Heart left ventricle (tissue), 16 donors: ENCODE results near the gene PCBP3. TPM values are rescaled to one million over a fixed set of nuclear protein-coding genes. Genes with fewer than 3 reads are reported as not detected.

Source experiments
- ATAC-seq, 4 donors: fragments of 200-7000 bp; cut with Tn5 transposase; one replicate each; pipeline ENCODE4 v1.9.1; 2020 to 2022; ENCODE audit warnings: moderate library complexity in 4 of 4, mild to moderate bottlenecking in 3 of 4, moderate number of reproducible peaks in 1 of 4
- DNase-seq, 5 donors: peaks; one replicate each; pipeline ENCODE4 v3.0.0-alpha.2; 2020
- H3K27ac ChIP-seq, 12 donors: fragments of 200-600 bp; sonication (generic) in 4 of 12; one replicate each; pipeline versions ENCODE4 v1.5.0 to v1.8.0; 2016 to 2022; ENCODE audit warnings: mild to moderate bottlenecking in 2 of 12
- H3K27me3 ChIP-seq, 9 donors: fragments of 200-600 bp; sonication (generic) in 2 of 9; one replicate each; pipeline versions ENCODE4 v1.5.1 to v1.8.0; 2016 to 2022; ENCODE audit warnings: mild to moderate bottlenecking in 3 of 9
- H3K36me3 ChIP-seq, 9 donors: fragments of 200-600 bp; sonication (generic) in 2 of 9; one replicate each; pipeline versions ENCODE4 v1.5.0 to v1.8.0; 2018 to 2022; ENCODE audit warnings: mild to moderate bottlenecking in 2 of 9
- H3K4me1 ChIP-seq, 12 donors: fragments of 200-600 bp; sonication (generic) in 4 of 12; one replicate each; pipeline versions ENCODE4 v1.5.0 to v1.8.0; 2016 to 2022; ENCODE audit warnings: mild to moderate bottlenecking in 3 of 12
- H3K4me3 ChIP-seq, 12 donors: fragments of 200-600 bp; sonication (generic) in 4 of 12; one replicate each; pipeline versions ENCODE4 v1.5.0 to v1.8.0; 2017 to 2022; ENCODE audit warnings: mild to moderate bottlenecking in 9 of 12, moderate library complexity in 4 of 12
- H3K9me3 ChIP-seq, 12 donors: fragments of 200-600 bp; sonication (generic) in 4 of 12; one replicate each; pipeline versions ENCODE4 v1.5.0 to v1.8.0; 2016 to 2022; ENCODE audit warnings: mild to moderate bottlenecking in 1 of 12
- CTCF ChIP-seq, 12 donors: fragments of 200-600 bp; sonication (generic) in 4 of 12; IDR thresholded peaks; one replicate each; pipeline versions ENCODE4 v1.5.0 to v1.8.0; 2018 to 2022; ENCODE audit warnings: antibody characterized with exemption in 12 of 12, mild to moderate bottlenecking in 5 of 12
- POLR2A ChIP-seq, 2 donors: fragments of 450-650 bp; IDR thresholded peaks; one replicate each; pipeline ENCODE4 v1.6.1; 2017; ENCODE audit warnings: antibody characterized with exemption in 2 of 2, mild to moderate bottlenecking in 2 of 2, moderate library complexity in 2 of 2
- WGBS, 4 donors: extraction: QIAGEN DNeasy Blood & Tissue Kit in 2 of 4; methylation state at CpG; one replicate each; pipeline versions ENCODE4 v1.1.5 to v1.1.7; 2013 to 2018; 5-methylcytosine and 5-hydroxymethylcytosine counted together
- intact Hi-C, 10 donors: fragments of 100-400 bp; cut with DNase I; formaldehyde crosslinking; loops; one replicate each; pipeline versions ENCODE4 v1.11.1 to v1.14.2; 2022
- polyA plus RNA-seq, 2 donors: library from polyadenylated mRNA; stranded (reverse); fragments of 200-250 nt; gene quantifications; one replicate each; pipeline ENCODE4 v1.2.3, GENCODE V29; 2013
- total RNA-seq, 9 donors: library from RNA; depleted of rRNA in 2 of 9; stranded (reverse); fragments of >200 nt in 2 of 9; fragmentation: NEBNext Ultra II Directional in 3 of 9; extraction: Animal tissue kit (Norgen Biotek cat#: 25700) in 3 of 9; gene quantifications; one replicate each; pipeline versions ENCODE4 v1.1.0 to v1.2.4, GENCODE V29; 2016 to 2023
- donor health status: ischemic (EF 13 %, LVEDD 7.1; RV severe dilation, severe dysfunction).
- donor health status: healthy with polysubstance abuse.
- donor health status: DM: no; HTN: yes; CAD: no.
- donor health status: DM: no; HTN: no; CAD: no.
- donor health status: ischemic (EF 25% LVEDD 6.9; RV normal size, moderate dysfunction).
- donor health status: ischemic (EF 25% LVEDD 5.7; RV mildly dilated, moderate dysfunction).
- donor health status: healthy.
- donor health status: DM: yes; HTN: yes; CAD: no.
- donor health status: ischemic (EF 35%, LVEDD 5.7; RV mildly dilated, moderate dysfunction).
- donor health status: nonischemic (EF 11% LVEDD 7.7; RV severe dilation, severe dysfunction).
- donor health status: DM: yes; HTN: yes; CAD: no.
- donor health status: PGD.
- donor health status: ischemic (EF 29% LVEDD 5.4; RV normal size, mild dysfunction).
- donor health status: nonischemic (EF 23%, LVEDD 6.1; RV moderate dilation, normal function).

Gene PCBP3
- total and polyA plus RNA-seq, 11 donors, result 0.72 to 11.4 (median 2.5) TPM; not detected in 1

- Histone ChIP-seq H3K4me1 (peaks cover 0 to 44% (median 9%) of the 10 kb centered on the region in 12 donors), H3K9me3 (no peaks in the 10 kb centered on the region), H3K27me3 (no peaks in the 10 kb centered on the region), H3K27ac (peak overlapping the region in 4 of 12 donors; percentile 35 to 50 (median 44)), H3K36me3 (no peaks in the 10 kb centered on the region), H3K4me3 (no peak overlapping the region)
- TF ChIP-seq POLR2A (IDR thresholded peaks at IDR 0.05), result no peak
- no peak for TF ChIP-seq CTCF (IDR thresholded peaks at IDR 0.05)
- ATAC-seq, result no peak
- 63 to 77% (median 72%) methylated on average over 10 to 11 of the region's 11 CpGs for WGBS, 4 donors
- DNase-seq, result peak in 2 of 5 donors; percentile 17 to 19
- intact Hi-C loops, result no loop called here
These were observed 249.6 kb downstream of the PCBP3 start for GRCh38 chr21:45892916-45893739.

GRCh38 chr21:45893740-45894449 lies 250.4 kb downstream of the PCBP3 start:
- Histone ChIP-seq H3K27me3 (no peaks in the 10 kb centered on the region), H3K36me3 (no peaks in the 10 kb centered on the region), H3K27ac (peak overlapping the region in 7 of 12 donors; percentile 11 to 50 (median 42)), H3K9me3 (no peaks in the 10 kb centered on the region), H3K4me1 (peaks cover 0 to 37% (median 8%) of the 10 kb centered on the region in 12 donors), H3K4me3 (peak overlapping the region in 1 of 12 donors; percentile 19)
- DNase-seq (peak in 2 of 5 donors; percentile 27 to 33), ATAC-seq (peak in 2 of 4 donors; percentile 12 to 35)
- 50 to 74% (median 71%) methylated on average over 11 to 16 of the region's 16 CpGs for WGBS, 4 donors
- no peak for TF ChIP-seq CTCF (IDR thresholded peaks at IDR 0.05)
- no peak for TF ChIP-seq POLR2A (IDR thresholded peaks at IDR 0.05)
- intact Hi-C loops, result no loop called here

- ATAC-seq (peak; percentile 49 to 81 (median 68)), DNase-seq (peak; percentile 52 to 80 (median 72))
- intact Hi-C loops, result no loop called here
- peak overlapping the region in 1 of 12 donors; percentile 19 for H3K4me3 ChIP-seq
- H3K27ac ChIP-seq, result peak overlapping the region in 7 of 12 donors; percentile 11 to 50 (median 42)
- WGBS, 4 donors, result 51 to 72% (median 59%) methylated on average over 9 of the region's 9 CpGs
- no peaks in the 10 kb centered on the region for H3K9me3 ChIP-seq
- H3K27me3 ChIP-seq, result no peaks in the 10 kb centered on the region
- H3K36me3 ChIP-seq, result no peaks in the 10 kb centered on the region
- TF ChIP-seq CTCF (IDR thresholded peaks at IDR 0.05) (no peak), POLR2A (IDR thresholded peaks at IDR 0.05) (no peak)
- peaks cover 0 to 32% (median 8%) of the 10 kb centered on the region in 12 donors for H3K4me1 ChIP-seq
These were observed 250.9 kb downstream of the PCBP3 start for GRCh38 chr21:45894450-45894825.
